Peyer's patch (tissue), 4 donors: ENCODE measurements around the gene TMSB10.
"Not testable (repeated sequence)": the region's sequence is repeated elsewhere in the genome, so short reads cannot be mapped to it uniquely, and the experiment has no call there.

Experiments used
- POLR2A ChIP-seq, 2 donors: fragments of 450-650 bp; IDR thresholded peaks; one replicate each; pipeline ENCODE4 v1.5.1; 2017; ENCODE audit warnings: antibody characterized with exemption in 2 of 2, mild to moderate bottlenecking in 2 of 2, moderate library complexity in 2 of 2
- TF ChIP-seq, protein P1 (sequence below), 6 experiments: fragments of 450-650 bp in 4 of 6; fragments of 200-600 bp in 2 of 6; sonication (generic) in 1 of 6; IDR thresholded peaks; one replicate each; pipeline ENCODE4 v1.5.1; 2017 to 2019; ENCODE audit warnings: antibody characterized with exemption in 6 of 6, mild to moderate bottlenecking in 3 of 6, moderate library complexity in 1 of 6

DNA sequence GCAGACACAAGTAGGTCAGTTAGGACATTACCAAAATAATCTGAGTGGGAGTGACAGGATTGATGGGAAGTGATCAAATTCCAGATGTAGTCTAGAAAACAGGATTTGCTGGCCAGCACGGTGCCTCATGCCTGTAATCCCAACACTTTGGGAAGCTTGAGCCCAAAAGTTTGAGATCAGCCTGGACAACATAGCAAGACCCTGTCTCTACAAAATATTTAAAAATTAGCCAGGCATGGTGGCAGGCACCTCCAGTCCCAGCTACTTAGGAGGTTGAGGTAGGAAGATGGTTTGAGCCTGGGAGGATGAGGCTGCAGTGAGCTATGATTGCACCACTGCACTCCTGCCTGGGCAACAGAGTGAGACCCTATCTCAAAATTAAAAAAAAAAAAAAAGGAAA lies 29.8 kb upstream of the TMSB10 start:
- TF ChIP-seq POLR2A (IDR thresholded peaks at IDR 0.05) = not testable (repeated sequence)
- TF ChIP-seq, protein P1, sequence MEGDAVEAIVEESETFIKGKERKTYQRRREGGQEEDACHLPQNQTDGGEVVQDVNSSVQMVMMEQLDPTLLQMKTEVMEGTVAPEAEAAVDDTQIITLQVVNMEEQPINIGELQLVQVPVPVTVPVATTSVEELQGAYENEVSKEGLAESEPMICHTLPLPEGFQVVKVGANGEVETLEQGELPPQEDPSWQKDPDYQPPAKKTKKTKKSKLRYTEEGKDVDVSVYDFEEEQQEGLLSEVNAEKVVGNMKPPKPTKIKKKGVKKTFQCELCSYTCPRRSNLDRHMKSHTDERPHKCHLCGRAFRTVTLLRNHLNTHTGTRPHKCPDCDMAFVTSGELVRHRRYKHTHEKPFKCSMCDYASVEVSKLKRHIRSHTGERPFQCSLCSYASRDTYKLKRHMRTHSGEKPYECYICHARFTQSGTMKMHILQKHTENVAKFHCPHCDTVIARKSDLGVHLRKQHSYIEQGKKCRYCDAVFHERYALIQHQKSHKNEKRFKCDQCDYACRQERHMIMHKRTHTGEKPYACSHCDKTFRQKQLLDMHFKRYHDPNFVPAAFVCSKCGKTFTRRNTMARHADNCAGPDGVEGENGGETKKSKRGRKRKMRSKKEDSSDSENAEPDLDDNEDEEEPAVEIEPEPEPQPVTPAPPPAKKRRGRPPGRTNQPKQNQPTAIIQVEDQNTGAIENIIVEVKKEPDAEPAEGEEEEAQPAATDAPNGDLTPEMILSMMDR (IDR thresholded peaks at IDR 0.05) = not testable (repeated sequence)
